Middle frontal gyrus (tissue), 1 donor: ENCODE measurements around the gene STARD10.
A peak's percentile ranks its signal among the peaks of the same experiment; 100 is the strongest.
"Not testable (repeated sequence)": the region's sequence is repeated elsewhere in the genome, so short reads cannot be mapped to it uniquely, and the experiment has no call there.

Source experiments
- DNase-seq: peaks from one replicate; pipeline ENCODE4 v3.0.0-alpha.2; 2015; ENCODE audit warnings: low spot score; ENCODE audit errors: extremely low spot score

STARD10 gene, protein sequence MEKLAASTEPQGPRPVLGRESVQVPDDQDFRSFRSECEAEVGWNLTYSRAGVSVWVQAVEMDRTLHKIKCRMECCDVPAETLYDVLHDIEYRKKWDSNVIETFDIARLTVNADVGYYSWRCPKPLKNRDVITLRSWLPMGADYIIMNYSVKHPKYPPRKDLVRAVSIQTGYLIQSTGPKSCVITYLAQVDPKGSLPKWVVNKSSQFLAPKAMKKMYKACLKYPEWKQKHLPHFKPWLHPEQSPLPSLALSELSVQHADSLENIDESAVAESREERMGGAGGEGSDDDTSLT

DNA sequence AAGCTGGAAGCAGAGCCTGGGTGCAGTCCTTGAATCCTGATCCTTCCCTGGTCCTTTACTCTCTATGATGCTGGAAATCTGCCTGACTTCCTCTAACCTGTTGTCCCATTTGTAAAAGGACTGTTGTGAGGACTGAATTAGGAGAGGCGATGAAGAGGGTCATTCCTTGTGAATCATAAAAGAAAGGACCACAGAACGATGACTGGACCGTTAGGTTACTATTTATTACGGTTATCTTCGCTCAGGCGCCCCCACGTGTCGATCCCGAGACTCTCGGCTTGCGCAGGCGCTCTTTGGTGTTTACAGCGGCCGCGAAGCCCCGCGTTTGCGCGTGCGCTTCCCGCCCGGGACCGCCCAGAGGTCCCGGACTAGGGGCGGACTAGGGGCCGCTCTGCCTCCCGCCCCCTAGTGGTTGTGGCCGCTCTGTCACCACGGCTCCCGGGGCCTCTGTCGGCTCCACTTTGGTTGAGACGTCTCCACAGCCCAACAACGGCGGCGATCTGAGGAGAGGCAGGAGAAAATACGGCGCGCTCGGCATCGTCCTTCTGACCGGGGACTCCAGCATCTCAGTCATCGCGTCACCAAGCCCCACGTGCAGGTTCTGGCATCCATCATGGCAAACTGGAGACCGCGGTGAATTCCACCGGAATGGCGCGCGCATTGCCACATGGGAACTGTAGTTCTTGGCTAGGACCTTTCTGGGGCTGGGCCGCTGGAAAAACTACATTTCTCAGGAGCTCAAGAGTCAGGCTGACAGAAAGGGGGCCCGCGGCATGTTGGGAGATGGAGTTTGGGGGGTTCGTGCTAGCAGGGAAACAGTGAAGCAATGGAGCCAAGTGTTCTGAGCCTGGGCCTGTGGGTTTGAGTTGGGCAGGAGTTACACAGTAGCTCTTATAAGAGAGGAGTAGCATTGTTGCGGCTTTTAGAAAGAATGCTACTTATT, at the start of gene STARD10:
STARD10 (minus strand) TSS at position 623 of the 943 bp plus-strand sequence. CDS start 12,866 bp downstream, outside the sequence.
- DNase-seq = peak; percentile 96

- no peak for DNase-seq
These were observed 48.9 kb upstream of the STARD10 start for GRCh38 chr11:72842653-72843330.

DNA sequence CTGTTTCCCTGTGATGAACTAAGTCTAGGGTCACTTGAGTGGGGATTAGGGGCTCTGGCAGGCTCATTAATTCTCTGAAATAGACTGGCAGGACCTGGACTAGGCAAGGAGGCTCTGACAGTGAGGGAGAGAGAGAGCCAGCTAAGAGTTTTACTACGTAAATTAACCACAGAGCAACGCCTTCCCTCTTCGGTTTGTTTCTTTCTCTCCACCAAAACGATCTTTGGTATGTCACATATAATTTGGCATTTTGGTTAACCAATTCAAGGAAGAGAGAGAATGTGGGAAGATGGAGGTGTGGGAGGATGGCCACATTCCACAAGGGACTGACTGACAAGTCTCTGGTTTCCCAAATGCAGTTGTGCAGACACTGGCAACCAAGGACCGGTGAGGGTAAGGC, 48.3 kb upstream of the STARD10 start:
- no peak for DNase-seq

DNA sequence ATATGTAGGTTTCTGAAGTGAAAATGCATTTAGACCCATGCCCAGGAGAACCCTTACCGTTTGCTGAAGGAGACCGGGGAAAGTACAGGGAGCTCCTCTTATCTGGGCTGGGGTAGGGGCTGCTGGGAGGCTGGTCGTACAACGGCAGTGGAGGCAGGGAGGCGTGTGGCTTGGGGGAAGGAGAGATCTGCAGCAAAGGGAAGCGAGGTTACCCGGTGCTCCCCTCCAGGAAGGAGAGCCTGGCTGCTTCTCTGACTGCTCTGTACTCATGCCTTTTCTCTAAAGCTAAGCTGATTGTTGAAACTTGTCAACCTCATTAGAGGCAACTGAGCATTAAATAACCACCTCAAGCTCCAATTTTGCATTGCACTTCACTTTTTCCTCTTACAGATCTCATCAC, 47.5 kb upstream of the STARD10 start:
- no peak for DNase-seq

- DNase-seq = no peak
These were observed 46.9 kb upstream of the STARD10 start for GRCh38 chr11:72840780-72841179.

GRCh38 chr11:72838691-72839305, 45.0 kb upstream of the STARD10 start:
- no peak for DNase-seq

- no peak for DNase-seq
These were observed 42.3 kb upstream of the STARD10 start for GRCh38 chr11:72836111-72836510.

DNA sequence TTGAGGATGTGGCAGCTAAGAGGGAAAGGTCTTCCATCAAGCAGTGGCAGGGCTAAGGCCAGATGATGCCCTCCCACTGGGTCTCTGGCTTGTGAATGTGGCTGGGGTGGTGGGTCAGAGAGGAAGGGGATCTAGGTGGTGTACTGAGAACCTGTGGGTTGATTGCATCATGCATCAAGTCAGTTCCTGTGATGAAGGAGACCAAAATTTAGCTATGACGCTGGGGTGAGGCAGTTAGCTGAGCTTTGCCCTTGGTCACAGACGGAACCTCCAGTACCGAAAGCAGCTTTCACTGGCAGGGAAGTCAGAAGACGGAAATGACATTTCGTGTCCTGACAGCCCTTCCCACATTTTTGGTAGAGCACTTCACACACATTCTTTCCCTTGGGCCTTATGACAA, 41.1 kb upstream of the STARD10 start:
- no peak for DNase-seq

GRCh38 chr11:72833811-72834493, 40.1 kb upstream of the STARD10 start:
- no peak for DNase-seq

DNA sequence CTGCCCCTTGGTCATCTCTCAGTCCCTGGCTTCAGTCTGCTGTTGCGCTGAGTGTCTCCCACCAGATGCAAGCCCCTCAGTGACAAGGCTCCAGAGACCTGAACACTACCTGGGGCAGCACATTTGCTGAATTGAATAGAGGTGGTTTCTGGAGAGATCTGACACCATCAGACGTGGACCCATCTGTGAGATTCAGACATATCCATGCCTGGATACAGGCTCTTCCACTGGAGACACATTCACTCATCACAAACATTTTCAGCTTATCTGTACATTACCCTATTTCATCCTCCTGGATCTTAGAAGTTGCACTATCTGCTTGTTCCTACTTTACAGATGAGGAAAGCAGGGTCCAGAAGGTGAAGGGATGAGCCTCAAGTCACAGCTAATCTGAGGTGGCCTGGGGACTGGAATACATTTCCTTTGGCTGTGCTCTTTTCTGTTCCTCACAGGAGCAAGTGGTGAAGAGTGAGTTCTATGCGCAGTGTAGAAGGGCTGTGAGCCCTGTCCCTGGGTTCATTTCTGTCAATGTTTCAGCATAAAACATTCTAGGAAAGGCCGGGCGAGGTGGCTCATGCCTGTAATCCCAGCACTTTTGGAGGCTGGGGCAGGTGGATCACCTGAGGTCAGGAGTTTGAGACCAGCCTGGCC, 39.4 kb upstream of the STARD10 start:
- DNase-seq = no peak

DNA sequence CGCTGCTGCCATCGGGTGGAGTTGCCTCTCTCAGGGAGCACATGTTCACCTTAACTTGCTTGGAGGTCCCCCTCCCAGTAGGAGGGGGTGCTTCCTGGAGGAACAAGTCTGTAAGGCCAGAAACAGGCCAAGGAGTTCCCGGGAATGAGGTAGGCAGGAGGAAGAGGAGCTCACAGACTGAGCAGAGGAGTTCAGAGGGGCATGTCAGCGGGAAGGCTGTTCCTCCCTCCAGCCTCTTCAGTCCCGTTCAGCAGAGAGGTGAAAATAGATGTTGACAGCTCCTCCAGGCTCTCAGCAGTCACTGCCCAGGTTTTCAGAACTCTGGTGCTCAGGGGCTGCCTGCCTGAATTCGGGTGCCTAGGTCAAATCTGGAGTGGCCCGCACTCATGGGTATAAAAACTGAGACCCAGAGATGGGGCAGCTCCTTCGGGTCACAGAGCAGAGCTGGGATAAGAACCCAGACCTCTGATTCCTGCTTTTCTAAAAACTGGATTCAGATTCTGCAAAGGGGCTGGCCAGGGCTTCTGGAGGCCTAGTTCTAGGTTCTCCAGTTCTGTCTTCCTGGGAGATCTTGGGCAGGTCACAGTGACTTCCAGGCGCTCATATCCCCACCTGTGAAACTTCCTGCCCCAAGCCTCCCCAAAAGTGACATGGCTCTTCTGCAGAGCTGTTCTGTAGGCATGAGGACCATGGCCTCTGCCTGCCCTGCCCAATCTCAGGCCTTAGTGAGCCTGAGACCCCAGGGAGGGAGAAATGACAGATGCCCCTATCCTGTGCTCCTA, 38.6 kb upstream of the STARD10 start:
- no peak for DNase-seq

DNA sequence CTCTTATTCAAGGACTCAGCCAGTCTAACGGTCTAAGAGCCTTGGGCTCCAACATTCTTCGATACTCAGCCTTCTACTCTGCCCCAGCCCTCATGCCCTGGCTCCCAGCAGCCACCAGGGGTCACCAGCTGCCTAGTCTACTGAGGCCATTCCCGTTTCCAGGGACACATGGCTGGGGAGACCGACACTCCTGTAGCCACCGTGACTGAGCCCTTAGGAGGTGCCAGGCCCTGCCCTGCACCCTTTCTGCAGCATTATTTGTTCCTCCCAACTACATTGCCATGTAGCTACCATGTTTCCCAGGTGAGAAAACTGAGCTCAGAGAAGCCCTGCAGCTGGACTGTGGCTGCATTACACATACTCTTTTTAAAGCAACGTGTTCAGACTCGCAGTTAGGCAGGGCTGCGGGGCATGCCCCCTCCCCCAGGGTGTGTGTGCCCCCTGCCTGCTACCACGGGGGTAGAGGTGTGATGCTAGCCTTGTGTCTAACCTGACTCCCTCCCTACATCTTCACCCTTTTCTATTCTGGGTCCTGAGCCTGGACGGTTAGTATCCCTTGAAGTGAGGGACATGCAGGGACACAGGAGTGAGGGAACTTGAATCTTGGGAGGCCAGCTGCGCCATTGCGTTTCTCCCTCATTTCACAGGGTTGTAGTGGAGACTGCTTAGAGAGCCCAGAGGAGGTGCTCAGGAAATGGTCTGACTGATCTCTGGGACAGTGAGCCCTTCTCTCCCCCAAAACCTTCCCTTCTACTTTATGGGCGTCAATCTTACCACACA, 37.9 kb upstream of the STARD10 start:
- DNase-seq = peak; percentile 59

DNA sequence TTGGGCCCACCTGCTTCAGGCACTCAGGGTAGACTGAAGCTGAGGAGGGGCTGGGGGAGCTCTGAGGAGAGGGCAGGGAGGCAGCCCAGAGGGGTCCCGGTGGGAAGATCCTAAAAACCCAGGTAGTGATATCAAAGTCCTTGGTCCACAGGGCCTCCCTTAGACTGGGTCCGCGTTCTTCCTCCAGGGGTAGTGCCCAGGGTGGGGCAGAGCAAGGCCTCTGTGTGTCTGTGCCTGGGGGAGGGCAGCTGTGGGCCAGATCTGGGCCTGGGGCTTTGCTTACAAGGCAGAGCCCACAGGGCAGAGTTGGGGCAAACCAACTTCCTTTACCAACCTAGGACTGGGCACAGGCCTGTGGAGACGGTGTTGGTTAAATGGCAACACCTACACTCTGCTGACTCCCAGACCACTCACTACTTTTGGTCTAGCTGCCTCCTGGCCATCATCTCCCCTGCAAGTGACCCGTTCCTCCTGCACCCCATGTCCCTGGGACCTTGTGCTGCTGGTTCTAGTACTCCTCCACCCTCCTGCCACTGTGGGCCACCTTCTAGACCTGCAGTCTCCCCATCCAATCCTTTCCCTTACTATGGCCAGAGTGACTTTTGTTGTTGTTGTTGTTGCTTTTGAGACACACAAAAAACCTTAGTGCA, 36.2 kb upstream of the STARD10 start:
- no peak for DNase-seq

GRCh38 chr11:72829178-72829577, 35.3 kb upstream of the STARD10 start:
- no peak for DNase-seq

- no peak for DNase-seq
These were observed 34.9 kb upstream of the STARD10 start for GRCh38 chr11:72828692-72829101.

GRCh38 chr11:72828081-72828567, 34.3 kb upstream of the STARD10 start:
- DNase-seq = no peak

GRCh38 chr11:72827656-72828055, 33.8 kb upstream of the STARD10 start:
- DNase-seq = not testable (repeated sequence)

- no peak for DNase-seq
These were observed 33.2 kb upstream of the STARD10 start for GRCh38 chr11:72826942-72827480.
